Measurements from ENCODE around the gene VWCE. TPM values are rescaled to one million over a fixed set of nuclear protein-coding genes. Genes with fewer than 3 reads are reported as not detected.
A peak's percentile ranks its signal among the peaks of the same experiment; 100 is the strongest.

Gene VWCE
- total and polyA plus RNA-seq, 9 of the 15 experiments (the other 6 are each of a cell fraction or from before 2014, with no cell fraction given) = 0.06 to 1.6 (median 0.63) TPM; not detected in 1

DNA sequence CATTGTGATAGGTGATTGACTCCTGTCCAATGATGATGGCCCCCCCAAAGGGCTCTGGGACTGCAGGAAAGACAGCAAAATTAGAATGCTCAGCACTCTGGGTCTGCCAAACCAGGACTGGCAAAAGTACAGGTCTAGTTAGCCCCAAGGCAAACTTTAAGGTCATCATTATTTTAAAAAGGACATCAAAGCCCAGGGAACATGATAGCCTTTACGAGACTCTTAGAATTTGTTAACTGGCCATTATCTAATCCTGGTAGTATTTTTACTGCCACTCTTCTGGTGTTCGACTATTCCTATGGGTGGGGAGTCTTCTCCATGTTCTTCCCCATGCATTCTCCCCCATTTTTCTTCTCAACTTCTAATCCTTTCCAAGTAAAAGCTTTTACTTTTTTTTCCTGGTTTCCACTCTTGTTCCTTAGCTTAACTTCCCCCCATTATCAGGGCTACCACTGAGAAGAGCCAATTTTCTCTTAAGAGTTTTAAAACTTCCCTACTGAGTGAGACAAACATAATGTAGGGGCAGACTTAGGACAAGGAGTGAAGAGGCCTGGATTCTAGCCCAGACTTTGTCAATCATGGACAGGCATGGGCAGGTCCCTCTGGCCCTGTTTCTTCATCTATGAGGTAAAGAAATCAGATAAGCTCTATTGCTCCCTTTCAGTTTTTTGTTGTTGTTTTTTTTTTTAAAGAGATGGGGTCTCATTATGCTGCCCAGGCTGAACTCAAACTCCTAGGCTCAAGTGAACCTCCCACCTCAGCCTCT lies 30.7 kb upstream of the VWCE start:
- BruUV-seq (replicated peaks) = no TSS peak
- Histone ChIP-seq H3K79me2 (ENCODE audit: control insufficient read depth, insufficient read depth, low read length) (peaks cover 52% of the 10 kb centered on the region), H3K27me3 (ENCODE audit: control insufficient read depth in 2 of 2, insufficient read depth in 2 of 2, low read length in 2 of 2) (no peaks in the 10 kb centered on the region), H3K9me3 (replicated peaks; ENCODE audit: control insufficient read depth, insufficient read depth, low read depth, low read length) (no peaks in the 10 kb centered on the region), H3K4me3 (no peak overlapping the region), H3K9me1 (ENCODE audit: control insufficient read depth, insufficient read depth, low read length) (no peaks in the 10 kb centered on the region), H2AFZ (ENCODE audit: low read depth, low read length) (no peak overlapping the region), H3K27ac (ENCODE audit: extremely low read depth, low read depth, low read length) (no peak overlapping the region), H3K36me3 (ENCODE audit: control insufficient read depth, insufficient read depth, low read length) (peaks cover 95% of the 10 kb centered on the region), H3K9ac (ENCODE audit: insufficient read depth in 1 of 2, low read depth in 2 of 2, low read length in 2 of 2) (no peak overlapping the region), H4K20me1 (replicated peaks; ENCODE audit: control insufficient read depth, insufficient read depth, low read length) (no peaks in the 10 kb centered on the region), H3K4me1 (replicated peaks in 1 of 2; ENCODE audit: control insufficient read depth in 2 of 2, insufficient read depth in 2 of 2, low read length in 2 of 2) (peaks cover 0 to 3% of the 10 kb centered on the region in 2 experiments; a peak in 1 of 5 replicates), H3K4me2 (ENCODE audit: insufficient read depth, low read length) (no peak overlapping the region)
- CTCF ChIA-PET (ENCODE audit: low intra/inter-chr PET ratio) = no interaction called here
- ATAC-seq (no peak), DNase-seq (ENCODE audit: extremely low read depth in 1 of 4, low spot score in 3 of 4) (no peak), FAIRE-seq (no peak)
- 85% methylated on average over 2 of the region's 2 CpGs for WGBS (ENCODE audit: insufficient coverage, low coverage, missing lambda C conversion rate)
- POLR2A ChIA-PET = interaction anchor here (0.7 kb wide), 1 partner anchor 36 kb away, joined by 3 read pairs; the partner anchor contains the start of gene CYB561A3
- in situ Hi-C loops (cut with MboI) = no loop called here
- intact Hi-C loops (cut with micrococcal nuclease) = no loop called here
- TF ChIP-seq PBX2 (CRISPR knock-in tag; IDR thresholded peaks at IDR 0.05; ENCODE audit: low read depth) = no peak
- peak; percentile 49; the same call in 1 of the 2 replicates for TF ChIP-seq PBX2 (tag; conservative IDR thresholded peaks at IDR 0.05; ENCODE audit: low read depth)
- no peak for TF ChIP-seq ZNF3 (CRISPR knock-in tag; IDR thresholded peaks at IDR 0.05)
- no peak for TF ChIP-seq ZNF133 (CRISPR knock-in tag; IDR thresholded peaks at IDR 0.05)
